Measurements from ENCODE around the gene PAPPA.

The PAPPA gene

DNA sequence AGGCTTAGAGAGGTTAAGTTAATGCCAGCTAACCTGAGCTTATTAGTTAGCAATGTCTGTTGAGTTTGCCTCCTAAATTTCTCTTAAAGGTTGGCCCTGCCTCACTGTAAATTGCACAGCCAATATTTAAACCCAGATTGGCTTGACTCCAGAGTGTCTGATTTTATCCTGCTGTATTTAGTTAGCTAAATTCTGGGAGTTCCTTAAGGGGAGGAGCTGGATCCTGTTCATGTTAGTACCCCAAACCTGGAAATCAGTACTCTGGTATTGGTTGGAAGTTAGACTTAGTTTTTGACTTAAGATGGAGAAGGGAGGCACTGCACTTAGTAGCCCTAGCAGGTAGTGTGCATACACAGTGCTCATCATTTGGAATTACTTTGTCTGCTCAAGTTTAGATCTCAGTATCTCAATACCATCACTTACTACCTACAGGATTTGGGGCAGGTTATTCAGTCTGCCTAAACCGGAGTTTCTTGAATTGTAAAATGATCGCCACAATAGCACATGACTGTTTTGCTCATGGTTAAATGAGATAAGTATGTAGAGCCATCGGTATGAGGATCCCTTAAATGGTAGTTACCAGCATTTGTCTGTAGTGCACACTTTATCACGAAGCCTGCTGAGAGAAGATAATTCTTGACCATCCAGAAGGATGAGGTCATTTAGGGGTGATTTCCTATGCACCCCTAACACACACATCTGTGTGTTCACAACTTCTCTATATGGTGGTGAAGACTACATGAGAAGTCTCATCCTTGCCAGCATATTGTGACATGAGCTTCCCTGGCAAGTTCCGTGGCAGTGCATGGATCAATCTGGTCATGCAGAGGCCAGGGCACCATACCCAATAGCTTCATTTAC lies 268.8 kb downstream of the PAPPA start:
- DNase-seq (ENCODE audit: low read depth): no peak

DNA sequence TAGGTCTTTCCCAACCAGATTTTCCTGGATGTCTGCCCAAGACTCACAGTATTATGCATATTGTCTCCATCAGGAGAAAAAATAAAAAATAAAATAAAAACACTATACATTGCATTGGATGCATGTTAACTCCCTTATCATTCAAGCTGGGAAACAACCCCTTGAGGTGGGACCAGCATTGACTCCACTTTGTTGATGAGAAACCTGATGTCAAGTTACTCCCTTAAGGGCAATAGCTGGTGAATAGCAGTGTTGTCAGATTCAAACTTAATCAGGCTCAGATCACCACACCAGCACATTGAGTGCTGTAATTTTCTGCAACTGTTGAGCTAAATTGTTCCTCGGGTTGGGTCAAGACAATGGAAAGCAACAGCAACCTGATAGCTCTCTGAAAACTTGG lies 269.6 kb downstream of the PAPPA start:
- no peak for DNase-seq (ENCODE audit: low read depth)

DNA sequence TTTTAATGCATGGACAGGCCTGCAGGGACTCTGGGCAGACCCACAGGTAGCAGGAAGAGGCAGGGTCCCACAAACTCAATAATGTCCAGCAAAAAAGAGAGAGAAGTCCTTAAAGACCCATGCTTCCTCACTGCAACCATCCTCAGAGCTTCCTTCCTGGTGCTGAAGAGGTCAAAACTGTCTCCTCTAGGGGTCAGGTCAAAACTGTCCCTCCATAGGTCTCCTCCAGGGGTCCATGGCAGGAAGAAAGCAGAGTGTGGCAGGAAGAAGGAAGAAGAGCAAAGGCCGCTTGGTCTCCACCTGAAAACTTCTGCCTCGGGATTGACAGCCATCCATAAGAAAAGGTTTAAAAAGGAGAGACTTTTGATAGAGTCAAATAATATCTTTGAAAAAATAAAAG lies 271.7 kb downstream of the PAPPA start:
- DNase-seq (ENCODE audit: low read depth): no peak

DNA sequence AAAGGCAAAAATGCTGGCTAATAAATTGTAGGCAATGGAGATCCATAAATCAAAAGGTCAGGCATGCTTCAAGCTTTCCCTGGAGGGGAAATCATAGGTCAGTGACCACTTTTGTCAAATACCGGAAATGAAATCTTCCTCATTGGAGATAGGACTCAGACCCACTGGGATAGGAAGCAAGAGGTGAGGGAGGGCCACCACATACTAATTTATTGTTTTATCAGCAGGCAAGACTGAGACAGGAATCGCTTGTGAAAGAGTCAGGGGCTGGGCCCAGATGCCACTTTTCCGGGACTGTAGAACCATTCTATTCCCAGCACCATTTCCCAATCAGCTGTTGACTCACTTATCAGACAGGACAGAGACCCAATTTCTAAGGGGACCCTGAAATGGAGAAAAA lies 277.3 kb downstream of the PAPPA start:
- no peak for DNase-seq (ENCODE audit: low read depth)

DNA sequence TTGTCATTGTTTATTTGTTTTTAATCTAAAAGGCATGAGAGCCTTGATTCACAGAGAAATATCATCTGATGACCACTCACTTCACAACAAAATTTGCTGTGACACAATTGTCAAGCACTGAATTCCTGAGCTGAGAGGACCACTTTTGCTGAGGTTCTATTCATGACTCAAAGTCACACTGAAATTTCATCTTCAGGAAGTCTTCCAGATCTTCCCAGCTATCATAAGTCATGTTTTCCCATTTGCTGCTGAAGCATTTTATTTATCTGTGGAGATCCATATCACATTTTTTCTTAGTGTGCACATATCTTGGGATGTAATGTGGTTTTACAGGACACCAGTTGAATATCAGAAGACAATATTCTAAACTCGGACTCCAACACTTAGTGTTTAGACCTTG lies 278.5 kb downstream of the PAPPA start:
- no peak for DNase-seq (ENCODE audit: low read depth)

DNA sequence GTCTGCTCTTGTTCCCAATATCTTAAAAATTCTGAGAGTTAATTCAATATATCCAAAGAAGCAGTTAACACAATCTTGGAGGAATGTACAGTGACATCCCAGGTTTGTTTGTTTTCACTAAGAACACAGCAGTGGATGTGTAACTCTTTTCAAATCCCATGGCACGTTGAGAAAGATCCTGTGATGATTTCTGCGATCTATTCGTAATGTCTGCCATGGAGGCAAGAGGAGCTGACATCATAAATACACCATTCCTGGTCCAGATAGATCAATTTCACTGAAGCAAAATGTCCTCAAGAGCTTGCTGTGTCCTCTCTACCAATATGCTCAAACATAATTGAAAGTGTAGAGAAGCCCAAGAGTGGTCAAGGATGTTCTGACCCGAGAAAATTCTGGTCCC lies 280.7 kb downstream of the PAPPA start:
- DNase-seq (ENCODE audit: low read depth): no peak

DNA sequence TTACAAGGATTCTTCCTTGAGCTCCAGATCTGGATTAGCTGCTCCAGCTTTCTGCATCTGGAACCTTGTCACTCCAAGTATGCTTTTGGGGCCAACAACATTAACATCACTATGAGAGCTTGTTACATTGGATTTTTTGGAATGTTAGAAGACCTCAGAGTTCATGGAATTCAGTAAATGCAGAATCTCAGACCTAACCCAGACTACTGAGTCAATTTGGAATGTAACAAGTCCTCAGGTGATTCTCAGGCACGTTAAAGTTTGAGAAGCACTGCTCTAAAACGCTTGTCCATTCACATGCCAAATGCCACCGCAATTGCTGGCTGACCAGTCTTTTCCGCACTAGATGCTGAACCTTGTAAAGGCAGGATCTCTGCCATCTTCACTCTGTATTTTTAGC lies 282.1 kb downstream of the PAPPA start:
- DNase-seq (ENCODE audit: low read depth): no peak

DNA sequence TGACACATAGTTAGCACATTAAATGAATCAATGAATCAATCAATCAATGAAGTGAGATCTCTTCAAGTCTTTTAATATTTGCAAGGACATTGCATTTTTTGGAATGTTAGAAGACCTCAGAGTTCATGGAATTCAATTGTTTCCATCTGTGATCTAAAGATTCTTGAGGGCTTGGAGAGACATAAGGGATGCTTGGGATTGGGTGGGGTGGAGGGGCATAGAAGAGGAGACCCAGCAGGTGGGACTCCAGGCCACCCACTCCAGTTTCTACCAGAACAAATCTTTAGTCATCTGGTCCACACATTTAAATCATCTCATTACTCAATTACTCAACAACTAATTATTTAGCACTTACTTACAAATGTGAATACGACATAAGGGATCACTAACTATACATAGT lies 282.5 kb downstream of the PAPPA start:
- no peak for DNase-seq (ENCODE audit: low read depth)

DNA sequence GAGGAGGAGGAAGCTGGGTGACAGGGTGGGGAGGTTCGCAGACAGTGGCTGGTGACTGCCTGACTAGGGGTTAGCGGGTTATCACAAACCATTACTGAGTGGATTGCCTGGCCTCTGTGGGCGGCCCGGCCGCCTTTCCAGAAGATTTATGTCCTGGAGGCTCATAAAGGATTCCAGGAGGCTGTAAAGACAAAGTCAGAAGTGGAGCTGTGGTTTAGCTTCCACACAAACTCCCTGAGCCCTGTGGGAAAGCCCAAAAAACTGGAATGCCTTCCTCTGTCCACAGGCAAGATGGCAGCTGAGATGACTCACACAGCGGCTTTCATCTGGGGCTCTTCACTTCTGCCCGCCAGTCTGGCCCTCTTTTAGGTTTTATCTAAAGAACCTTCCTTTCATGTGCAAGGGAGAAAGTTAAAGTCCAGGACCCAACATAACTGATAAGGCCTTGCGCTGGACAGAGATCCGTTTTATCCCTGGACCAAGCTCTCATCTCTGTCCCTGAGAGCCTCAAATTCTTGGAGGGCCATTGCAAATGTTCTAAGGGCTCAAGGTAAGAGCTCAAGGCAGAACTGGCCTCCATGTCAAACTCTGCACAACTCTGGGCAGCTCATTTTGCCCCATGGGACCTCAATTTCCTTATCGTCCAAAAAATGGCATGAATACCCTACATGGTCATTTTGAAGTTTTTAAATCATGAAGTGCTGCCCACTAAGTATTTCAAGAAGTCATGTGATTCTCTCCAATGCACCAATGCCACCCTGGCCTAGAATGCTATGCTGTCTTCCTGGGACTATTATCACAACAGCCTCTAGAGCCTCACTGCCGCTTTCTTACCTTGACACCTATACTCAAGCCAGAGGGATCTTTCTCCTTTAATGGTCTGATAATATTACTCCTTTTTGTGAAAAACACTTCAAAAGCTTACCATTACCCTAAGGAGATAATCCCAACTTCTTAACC lies 284.1 kb downstream of the PAPPA start:
- DNase-seq (ENCODE audit: low read depth): no peak

DNA sequence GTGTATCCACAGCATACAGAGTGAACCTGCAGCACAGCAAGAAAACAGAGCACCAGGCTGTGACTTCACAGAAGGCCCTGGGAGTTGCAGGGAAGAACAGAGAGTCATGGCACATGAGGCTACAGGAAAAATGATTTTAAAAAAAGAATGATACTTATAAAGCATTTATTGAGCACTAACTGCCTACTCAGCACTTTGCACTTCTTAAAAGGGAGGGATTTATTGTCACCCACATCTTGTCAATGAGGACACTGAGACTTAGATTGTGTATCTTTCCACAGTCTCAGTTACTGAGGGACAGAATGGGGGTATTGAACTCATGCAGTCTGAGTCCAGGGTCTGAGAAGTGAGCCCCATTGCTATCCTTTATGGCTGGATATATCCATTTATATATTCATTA lies 288.9 kb downstream of the PAPPA start:
- DNase-seq (ENCODE audit: low read depth): no peak

DNA sequence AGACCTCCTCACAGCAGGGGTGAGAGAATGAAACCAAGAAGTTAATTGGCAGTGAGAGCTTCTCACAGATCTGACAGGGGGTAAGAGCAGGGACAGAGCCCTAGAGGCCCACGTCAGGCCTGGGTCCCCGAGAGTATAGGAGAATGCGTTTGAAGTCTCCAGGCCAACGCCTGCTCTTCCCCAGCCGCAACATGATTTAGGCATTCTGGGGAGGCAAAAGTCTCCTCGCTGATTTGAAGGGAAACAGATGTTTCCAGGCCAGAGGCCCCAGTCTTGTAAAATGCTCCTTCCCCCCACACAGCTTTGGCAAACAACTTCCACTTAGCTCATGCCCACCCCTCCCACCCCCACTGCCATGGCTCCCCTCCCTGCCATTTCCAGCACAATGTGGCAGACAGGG lies 294.3 kb downstream of the PAPPA start:
- no peak for DNase-seq (ENCODE audit: low read depth)

DNA sequence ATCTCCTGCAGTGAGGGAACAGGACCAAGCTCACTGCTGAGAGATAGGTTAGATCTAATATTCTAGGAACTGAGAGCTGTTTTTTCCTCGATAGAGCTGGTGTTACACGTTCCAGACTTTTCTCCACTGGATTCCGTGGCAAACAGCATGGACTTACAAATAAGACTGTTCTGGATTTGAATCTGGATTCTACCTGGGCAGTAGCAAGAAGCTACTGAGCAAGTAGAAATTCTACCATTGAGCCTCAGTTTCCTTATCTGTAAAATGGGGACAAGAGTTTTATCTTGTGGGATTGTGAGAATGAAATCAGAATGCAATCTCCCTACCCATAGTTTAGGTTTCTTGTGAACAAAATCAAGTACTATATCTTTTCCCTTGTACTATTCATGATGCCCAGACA lies 294.8 kb downstream of the PAPPA start:
- no peak for DNase-seq (ENCODE audit: low read depth)

DNA sequence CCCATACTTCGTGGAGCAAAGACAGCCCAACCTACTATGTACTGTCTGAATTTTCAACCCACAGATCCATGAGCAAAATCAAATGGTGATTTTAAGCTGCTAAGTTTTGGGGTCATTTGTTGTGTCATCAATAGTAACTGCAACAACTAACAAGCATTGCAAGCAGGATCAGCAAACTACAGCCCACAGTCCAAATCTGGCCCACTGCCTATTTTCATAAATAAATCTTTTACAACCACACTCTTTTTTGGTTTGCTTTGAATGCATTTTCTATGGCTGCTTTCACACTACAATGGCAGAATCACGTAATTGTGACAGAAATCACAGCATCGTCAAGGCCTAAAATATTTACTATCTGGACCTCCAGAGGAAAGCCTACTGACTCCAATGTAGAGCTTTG lies 296.4 kb downstream of the PAPPA start:
- DNase-seq (ENCODE audit: low read depth): no peak

DNA sequence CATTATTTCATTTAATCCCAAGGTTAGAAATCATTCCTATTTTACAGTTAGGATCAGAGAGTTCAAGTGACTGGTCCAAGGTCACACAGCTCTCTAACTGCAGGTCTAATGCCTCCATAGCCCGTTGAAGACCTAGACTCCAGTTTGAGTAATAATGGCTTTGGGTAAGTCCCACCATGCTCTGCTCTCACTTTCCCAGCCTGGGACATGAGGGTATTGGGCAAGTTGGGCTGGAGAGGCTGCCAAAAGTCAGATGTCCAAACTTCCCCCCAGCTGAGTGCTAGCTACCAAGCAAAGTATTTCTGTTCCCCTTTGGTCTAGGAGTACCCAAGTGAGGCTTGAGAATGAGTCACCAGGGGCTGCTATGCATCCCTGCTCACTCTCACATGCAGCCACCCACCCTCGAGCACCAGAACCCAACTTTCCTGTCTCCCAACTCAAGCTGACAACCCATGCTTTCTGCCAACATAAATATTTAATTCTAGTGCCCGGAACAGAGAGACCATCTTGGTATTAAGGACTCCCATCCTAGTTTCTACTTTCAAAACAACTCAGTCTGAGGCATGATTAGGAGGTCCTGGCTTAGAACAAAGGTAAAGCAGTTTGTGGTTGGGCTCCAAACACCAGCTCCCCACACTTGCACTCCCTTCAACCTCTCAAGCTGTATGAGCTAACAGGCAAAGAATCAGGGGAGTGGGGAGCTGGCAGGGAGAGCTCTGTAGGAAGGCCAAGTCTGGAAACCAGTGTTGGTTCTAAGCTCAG lies 297.0 kb downstream of the PAPPA start:
- peak; percentile 78 for DNase-seq (ENCODE audit: low read depth)

DNA sequence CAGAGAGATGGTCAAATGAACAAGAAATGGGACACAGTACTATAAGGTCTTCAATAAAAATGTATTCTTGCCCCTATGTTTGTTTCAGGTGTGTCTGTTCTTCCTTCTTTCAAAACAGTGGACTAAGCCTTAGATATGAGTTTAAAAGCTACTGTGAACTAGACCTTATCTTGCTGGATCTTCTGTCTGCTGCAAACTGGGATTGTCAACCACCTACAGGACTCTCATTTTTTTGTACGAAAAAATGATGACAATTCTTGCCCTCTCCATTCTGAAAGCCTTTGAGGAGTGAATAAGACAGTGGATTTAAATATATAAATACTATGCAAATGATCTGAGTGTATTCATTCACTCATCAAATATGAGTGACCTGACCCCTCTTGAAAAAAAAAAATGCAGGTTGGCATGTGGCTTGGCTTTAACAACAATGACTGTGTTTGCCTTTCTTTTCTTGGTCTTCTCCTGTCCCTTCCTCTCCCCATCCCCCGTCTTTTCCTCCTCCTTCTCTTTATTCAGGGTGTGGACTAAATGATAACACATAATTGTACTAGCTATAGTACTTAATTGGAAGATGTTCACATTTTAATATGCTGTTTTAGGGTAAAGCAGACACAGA lies 298.0 kb downstream of the PAPPA start:
- DNase-seq (ENCODE audit: low read depth): no peak
